ENCODE results near the gene NFU1.

GRCh38 chr2:69358914-69359313 is 78.3 kb downstream of the NFU1 start:
- no peak for TF ChIP-seq CTCF (conservative IDR thresholded peaks at IDR 0.05; ENCODE audit: low read depth, low read length)
- no peak for TF ChIP-seq SMC3 (IDR thresholded peaks at IDR 0.05; ENCODE audit: low read depth, low read length)
- TF ChIP-seq POLR2A (IDR thresholded peaks at IDR 0.05; ENCODE audit: low read depth, low read length): no peak
- TF ChIP-seq BHLHE40 (IDR thresholded peaks at IDR 0.05; ENCODE audit: low read depth, low read length): no peak
- no peak for TF ChIP-seq RAD21 (IDR thresholded peaks at IDR 0.05; ENCODE audit: low read length)
